Stimulated activated CD8-positive, alpha-beta memory T cell treated with anti-CD3 and anti-CD28 coated beads, Interleukin-4, amount 100 ng/mL, for 1 hour (primary cell): ENCODE measurements around the gene NRP2.

Source experiments
- DNase-seq, 2 donors: peaks; one replicate each; pipeline ENCODE4 v3.0.0-alpha.2; 2020; ENCODE audit warnings: low read depth in 2 of 2, low spot score in 1 of 2

Gene NRP2

DNA sequence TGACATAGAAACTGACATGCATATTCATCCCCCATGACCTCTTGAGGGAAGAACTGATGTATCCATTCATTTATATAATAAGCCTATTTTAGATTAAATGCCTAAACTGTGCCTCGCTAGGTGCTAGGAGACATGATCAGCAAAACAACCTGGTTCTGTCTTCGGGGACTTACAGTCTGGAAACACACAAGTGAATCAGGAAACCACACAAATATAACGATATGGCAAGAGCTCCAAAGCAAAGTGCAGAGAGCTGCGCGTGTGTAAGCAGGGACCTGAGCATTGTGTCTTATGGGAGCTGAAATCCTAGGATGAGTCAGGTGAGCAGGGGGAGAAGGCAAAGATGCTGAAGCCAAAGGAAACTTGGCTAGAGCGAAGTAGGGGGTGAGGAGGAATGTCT, 120.6 kb downstream of the NRP2 start:
- no peak for DNase-seq

DNA sequence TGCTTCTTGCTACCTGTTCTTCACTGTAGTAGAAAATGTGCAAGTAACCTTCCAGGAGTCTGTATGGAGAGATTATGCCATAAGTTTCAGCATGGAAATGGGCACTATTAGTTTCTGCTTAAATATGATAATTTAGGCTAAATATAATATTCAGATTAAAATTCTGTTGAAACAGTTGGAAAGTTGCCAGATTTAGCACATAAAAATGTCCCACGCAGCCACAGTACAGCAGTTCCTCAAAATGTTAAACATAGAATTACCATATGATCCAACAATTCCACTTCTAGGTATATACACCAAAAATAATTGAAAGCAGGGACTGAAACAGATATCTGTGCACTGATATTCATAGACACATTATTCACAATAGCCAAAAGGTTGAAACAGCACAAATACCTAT, 121.2 kb downstream of the NRP2 start:
- no peak for DNase-seq

DNA sequence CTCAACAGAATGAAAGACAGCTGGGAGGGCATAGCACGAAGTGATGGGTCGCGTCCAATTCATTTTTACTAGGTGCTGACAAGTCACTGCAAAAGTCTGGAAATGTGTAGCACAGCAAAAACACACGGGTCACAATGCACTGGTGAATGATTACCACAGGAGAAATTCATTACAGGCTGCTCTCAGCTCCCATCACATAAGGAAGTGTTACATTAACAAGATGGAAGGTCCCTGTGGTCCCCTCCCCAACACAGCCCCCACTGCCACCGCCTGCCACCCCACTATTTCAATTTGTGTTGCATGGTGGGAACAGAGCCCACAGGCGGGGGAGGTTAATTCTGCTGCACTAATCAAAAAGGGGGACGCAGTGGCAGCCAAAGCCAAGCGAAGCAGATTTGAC, 122.8 kb downstream of the NRP2 start:
- no peak for DNase-seq

DNA sequence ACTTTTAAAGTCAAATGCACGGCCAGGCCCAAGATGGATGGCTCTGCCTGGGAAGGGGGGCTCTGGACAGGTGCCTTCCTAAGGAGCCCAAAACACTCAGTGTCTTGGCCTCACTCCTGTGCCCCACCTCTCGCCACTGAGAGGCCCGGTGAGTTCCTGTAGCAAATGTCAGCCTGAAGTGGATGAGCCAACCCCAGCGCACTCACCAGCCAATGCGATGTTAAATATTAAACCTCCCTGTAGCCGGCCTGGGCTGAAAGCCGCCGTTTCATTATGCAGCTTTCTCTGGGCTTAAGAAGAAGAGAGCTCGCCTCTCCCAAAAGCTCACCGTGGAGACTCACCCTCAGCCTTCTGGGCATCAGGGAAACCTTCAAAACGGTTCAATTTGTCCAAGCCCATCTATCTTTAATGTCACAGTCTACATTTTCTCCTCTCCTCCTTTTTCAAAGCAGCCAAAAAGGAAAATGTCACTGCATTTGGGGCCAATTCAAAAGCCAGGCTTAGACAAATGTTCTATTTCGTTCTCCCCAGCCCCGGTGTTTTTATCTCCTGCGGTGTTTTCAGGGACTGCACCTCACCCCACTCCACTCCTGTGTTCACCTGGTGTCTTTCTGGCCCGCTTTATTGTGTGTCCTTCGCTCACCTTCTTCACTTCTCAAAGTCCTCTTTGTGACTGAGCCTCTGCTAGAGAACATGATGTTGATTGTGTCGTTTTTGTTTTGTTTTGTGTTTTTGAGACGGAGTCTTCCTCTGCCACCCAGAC, 124.0 kb downstream of the NRP2 start:
- no peak for DNase-seq

DNA sequence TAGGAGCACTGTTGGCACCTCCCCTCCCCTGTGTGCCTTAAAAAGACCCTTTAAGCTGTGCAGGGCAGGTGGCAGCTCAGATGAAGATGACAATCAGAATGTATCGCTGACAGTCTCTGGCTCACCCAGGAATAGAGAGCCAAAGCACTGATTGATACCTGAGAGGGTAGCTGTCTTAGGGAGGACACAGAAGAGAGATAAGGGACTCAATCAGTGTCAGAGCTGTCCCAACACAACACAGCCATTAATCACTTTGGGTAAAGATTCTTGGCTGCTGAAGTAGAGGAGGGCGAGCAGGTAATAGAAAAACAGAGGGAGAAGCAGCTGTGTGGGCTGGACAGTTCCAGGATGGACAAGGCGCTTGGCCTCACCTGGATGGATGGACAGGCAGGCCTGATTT, 124.9 kb downstream of the NRP2 start:
- no peak for DNase-seq

DNA sequence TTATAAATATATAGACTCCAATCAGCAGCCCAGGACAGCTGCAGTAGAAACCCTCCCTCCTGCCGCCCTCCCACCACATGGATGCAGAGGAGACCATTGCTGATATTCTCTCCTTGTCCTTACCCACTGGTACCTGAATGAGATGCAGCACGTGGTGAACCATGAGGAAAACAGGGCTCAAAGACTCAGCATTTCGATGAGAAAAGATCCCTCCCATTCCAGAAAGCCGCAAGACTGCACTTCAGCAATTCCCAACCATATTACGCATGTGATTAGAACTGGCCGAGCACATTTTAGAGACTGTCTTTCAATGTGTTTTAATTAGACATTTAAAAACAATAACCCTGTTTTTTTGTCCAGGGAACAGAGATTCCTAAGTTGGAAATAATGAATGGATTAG, 125.5 kb downstream of the NRP2 start:
- DNase-seq, result no peak

DNA sequence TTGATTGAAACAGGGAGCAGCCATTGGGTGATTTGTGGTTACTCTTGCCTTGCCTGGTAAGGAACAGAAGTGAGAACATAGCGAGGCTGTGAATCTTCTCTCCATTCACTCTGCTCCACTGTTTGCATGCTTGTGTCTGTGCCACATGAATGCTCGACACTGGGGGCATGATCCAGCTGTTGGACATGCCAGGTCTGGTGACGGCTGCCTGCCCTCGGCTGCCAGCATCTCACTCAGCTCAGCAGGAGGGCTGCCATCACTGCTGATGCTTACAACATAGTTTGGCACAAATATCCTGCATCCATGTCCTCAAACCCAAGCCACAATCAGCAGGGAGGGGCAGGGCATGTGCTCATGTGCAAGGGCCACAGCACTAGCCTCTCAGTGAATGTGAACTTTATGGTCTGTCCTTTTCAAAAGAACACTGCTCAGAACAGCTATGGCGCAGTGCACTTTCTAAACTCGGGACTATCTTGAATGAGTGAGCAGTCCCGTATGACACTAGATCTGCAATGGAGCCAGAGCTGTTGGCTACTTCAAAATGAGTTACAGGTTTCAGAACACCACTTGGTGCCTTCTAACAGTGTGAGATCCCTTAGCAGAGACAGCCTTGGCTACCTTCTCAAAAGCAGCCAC, 126.3 kb downstream of the NRP2 start:
- no peak for DNase-seq

DNA sequence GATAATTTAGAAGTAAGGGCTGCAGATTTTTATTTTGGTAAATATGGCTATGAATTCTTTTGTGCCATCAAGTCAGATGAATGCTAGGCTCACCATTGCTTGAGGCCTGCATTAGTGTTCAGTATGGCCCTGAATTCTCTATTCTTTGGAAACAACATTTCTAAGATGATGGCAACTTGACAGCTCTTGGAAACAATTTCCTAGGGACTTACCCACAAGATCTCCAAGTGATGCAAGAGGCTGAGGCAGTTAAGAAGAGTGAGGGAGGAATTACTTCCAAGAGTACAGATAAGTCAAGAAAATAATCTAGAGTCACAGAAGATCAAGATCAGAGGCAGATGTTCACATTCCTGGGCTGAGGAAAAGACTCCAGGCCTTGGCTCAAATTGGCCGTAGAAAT, 129.1 kb downstream of the NRP2 start:
- no peak for DNase-seq

DNA sequence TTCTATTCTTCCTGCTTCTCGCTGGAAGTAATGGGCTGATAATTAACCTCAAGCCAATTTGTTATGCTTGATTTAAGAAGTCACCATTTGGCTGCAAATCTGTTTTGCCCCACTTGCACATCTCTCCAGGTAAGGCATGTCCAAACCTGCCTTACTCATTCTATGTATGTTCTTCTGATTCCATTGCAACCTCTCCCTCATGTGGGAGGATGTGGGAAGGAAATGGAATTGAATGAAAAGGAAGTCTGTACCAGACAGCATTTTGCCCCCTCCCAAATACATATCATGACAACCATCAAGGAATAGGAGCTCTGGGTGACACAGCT, 131.7 kb downstream of the NRP2 start:
- DNase-seq, result no peak

DNA sequence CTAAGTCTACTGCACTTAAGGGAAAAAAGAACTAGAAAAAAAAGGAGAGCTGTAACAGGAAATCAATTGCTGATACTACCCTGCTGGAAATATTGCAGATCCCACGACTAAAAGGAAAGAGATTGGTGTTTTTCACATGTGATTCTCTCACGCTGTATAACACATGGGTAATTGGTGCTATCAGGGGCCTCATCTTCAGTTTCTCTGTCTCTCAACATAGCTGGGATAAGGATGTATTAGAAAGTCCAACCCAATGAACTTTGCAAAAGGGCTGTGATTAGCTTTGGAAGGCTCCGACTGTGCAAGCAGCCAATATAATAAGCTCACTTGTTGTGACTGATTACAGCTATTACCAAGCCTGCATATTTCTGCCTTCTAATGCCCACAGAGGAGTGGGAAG, 133.4 kb downstream of the NRP2 start:
- no peak for DNase-seq

DNA sequence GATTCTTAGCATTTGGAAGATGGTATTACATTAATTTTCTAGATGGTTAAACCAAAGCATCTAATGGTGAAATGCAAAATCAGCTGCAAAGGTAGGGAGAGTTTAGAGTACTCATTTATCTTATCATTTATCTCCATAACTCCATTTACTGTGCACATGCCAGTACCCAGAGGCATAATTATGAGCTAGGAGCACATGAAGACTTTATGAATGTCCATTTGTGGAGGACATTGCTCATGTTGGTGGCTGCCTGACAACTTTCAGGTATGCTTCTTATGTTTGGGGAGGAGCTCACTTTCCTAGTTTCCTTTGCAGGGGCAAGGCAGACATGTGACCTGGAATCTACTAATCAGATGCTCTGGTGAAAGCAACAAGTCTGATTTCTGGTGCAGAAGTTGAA, 134.0 kb downstream of the NRP2 start:
- DNase-seq, result no peak

DNA sequence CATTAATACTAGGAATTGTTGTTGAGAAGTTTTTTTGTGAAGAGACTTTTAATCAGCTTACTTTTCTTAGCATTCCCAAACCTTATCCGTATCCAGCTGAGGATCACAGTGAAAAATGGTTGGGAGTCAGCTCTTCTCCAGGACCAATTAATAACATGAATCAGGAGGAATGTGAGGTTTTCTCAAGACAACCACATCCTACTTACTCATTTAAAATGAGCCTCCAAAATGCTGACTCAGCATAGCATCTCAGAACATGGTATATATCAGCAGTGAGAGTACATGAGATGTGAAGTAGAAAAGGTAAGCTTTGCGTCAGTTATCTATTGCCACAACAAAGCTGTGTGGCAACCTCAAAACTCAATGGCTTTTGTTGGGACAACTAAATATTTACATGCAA, 140.3 kb downstream of the NRP2 start:
- no peak for DNase-seq

DNA sequence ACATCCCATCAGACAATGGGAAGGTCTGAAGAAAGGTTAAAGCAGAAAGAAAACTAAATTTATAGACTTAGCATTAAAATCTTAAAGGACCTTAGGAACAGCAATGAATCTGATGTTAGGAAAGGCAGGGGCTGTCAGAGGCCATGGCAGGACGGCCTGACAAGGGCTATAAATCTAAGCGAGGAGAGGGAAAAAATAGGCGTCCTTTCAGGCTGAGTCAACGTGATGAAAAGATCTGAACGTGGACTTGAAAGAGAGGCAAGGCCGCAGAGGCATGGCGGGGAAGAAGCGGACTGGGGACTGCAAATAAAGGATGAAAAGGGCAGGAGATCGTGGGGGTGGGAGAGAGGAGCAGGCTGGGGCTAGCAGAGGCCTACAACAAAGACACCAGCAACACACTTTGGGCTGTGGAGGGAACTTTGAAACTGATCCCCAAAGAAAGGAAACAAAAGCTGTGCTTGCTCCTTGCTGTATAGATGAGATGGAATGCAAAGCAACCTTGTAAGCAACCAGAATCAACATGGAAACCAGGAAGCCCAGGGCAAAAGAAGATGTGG, 145.6 kb downstream of the NRP2 start:
- DNase-seq, result no peak

DNA sequence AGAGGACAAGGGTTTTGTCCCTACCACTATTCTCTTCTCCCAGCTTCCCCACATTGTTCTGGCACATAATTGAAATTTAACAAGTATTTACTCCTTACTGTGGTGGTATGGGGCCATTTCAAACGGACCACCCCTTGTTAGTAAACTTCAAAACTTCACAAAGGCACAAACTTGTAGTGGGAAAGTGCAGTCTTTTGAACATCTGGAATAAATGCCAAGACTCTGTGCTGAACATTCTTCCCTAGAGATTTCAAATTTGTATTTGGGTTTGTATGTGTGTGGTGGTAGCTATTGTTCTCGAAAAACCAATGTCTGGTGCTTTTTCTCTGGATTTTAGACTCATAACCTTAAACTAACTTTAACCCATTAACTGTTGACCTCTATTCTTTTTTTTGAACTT, 151.6 kb downstream of the NRP2 start:
- DNase-seq, result no peak

DNA sequence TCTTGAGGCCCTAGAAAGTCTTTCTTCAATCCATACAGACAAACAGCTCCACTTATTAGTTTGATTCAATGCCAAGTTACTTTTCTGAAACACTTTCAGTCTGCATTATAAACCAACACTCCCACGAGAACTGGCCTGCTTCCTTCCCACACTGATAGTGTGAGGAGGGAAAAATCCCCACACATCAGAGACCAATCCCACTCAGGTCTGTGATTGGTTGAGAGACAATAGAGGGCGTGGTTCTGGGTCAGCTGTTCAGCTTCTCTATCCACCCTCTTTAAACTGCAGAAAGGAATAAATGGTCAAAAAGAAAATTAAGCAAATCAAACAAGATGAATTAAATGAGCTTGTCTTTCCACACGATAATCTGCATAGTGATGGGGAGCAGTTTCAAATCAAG, 152.5 kb downstream of the NRP2 start:
- no peak for DNase-seq

DNA sequence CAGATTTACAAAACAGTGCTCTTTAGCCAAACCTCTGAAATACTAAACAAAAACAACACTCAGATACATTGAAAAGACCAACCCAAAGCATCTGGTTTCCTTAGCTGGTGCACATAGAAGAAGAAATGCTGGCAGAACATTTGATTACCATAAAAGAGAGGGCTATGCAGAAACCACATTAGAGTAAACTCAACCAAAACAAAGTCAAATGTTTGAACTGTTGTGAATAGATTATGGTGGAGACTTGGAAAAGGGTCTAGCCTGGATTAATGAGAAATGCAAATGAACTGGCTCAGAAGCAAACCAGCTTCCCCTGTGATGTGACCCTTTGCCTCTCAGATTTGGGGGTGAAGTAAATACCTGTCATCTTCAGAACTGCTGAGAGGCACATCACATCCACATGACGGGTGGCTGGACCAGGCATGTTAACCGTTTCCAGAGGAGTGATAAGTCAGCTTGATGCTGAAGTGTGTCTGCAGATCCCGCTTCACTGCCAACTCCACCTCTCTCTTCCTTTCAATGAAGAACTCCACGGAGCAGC, 153.0 kb downstream of the NRP2 start:
- DNase-seq, result no peak

DNA sequence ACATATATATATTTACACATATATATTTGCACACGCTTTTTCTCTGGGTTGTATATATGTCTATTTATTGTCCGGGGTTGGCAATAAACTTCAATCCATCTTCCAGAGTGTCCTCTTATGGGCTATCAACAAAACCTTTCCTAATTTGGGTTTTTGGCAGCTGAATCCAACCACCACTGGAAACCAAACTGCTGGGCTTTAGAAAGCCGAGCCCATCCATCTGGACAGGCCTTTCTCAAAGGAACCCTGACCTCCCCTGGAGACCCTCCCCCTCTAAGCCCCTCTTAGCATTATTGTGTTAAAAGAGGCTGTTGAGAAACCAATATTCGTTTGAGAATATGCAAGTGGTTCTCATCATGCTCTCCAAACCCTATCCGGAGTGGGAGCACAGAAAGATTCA, 153.6 kb downstream of the NRP2 start:
- no peak for DNase-seq

DNA sequence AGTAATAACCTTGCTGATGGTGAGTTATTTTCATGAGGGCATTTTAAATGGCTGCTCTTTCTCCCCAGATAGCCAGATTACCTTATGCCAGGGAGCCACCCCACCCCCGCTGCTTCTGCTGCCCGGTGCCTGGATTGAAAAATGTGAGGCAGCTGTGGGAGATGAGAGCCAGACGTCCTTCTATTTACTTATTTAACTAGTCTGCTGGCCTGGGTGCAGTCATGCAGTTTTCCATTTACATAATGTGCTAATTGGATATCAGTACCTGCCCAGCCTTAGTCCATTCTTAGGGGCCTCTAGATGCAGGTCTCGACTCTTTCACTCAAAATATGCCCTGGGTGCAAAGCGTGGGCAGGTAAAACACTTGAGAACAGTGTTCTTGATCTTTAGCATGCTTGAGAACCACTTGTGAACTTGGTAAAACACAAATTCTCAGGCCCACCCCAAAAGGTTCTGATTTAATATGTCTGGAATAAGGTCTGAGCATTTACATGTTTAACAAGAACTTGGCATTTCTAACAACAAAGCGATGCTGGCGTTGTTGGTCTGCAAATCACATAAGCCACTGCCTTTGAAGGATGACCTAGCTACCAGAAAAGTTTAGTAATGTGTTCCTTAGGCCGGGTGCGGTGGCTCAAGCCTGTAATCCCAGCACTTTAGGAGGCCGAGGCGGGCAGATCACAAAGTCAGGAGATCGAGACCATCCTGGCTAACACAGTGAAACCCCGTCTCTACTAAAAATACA, 154.3 kb downstream of the NRP2 start:
- no peak for DNase-seq

DNA sequence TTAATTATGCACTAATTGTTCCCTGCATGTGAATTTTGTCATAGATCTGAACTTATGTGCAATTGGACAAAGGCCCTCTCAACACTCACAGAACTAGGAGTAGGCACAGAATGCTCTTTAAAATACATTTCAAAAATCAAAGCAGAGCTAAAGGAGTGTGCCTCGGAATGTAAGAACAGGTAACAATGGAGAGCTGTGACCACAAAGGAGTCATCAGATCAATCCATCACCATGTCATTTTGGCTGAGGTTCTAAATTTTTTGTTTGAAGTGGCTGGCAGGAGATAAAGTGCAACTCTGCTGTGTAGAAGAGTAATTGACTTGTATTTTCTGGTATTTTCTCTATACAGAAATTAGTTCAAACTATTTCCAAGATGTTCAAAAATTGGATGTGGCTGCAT, 155.4 kb downstream of the NRP2 start:
- DNase-seq, result no peak

DNA sequence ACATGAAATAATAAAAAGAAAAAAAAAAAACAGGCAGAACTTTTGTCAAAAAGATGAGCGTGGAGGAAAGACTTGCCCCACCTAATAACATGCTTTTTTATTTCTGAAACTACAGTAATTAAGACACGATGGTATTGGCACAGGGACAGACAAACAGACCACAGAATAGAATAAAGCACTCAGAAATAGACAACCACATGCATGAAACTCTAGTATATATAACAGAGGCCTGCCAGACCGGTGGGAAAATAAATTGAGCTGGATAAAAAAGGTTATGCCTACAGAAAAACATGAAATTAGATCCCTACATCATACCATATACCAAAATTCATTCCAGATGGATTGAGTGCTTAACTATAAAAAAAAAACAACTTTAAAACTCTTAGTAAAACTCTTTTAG, 163.1 kb downstream of the NRP2 start:
- no peak for DNase-seq
